Fibroblast of the conjunctiva (primary cell): ENCODE results near the gene HOXD11.

ENCODE experiments used
- DNase-seq: peaks from one replicate; pipeline ENCODE4 v3.0.0-alpha.2; 2010; ENCODE audit warnings: low read depth

The HOXD11 gene

GRCh38 chr2:176081837-176082524 lies 25.1 kb upstream of the HOXD11 start:
- DNase-seq = no peak

GRCh38 chr2:176082525-176082823 lies 24.6 kb upstream of the HOXD11 start:
- no peak for DNase-seq

GRCh38 chr2:176082824-176083751 lies 24.0 kb upstream of the HOXD11 start:
- no peak for DNase-seq

GRCh38 chr2:176083796-176084261 lies 23.3 kb upstream of the HOXD11 start, which contains the start of gene EVX2:
EVX2 (minus strand) TSS chr2:176083962; CDS start chr2:176083776, 186 bp downstream.
- no peak for DNase-seq

- DNase-seq = no peak
Observed at GRCh38 chr2:176084611-176085119, 22.4 kb upstream of the HOXD11 start.

GRCh38 chr2:176085120-176085788 lies 21.8 kb upstream of the HOXD11 start:
- no peak for DNase-seq

GRCh38 chr2:176085861-176086771 lies 21.0 kb upstream of the HOXD11 start:
- DNase-seq = peak; percentile 9

GRCh38 chr2:176087330-176088047 lies 19.6 kb upstream of the HOXD11 start:
- DNase-seq = no peak

GRCh38 chr2:176088048-176088936 lies 18.8 kb upstream of the HOXD11 start:
- no peak for DNase-seq

- DNase-seq = no peak
Observed at GRCh38 chr2:176088937-176089842, 17.9 kb upstream of the HOXD11 start.

- no peak for DNase-seq
Observed at GRCh38 chr2:176089843-176090395, 17.2 kb upstream of the HOXD11 start.

- no peak for DNase-seq
Observed at GRCh38 chr2:176090862-176091261, 16.2 kb upstream of the HOXD11 start.

- no peak for DNase-seq
Observed at GRCh38 chr2:176091329-176092258, 15.5 kb upstream of the HOXD11 start.

GRCh38 chr2:176092270-176093144 lies 14.6 kb upstream of the HOXD11 start, which contains the start of gene HOXD13:
HOXD13 (plus strand) TSS chr2:176092721; CDS start chr2:176092891, 170 bp downstream.
- DNase-seq = no peak

GRCh38 chr2:176093145-176093897 lies 13.8 kb upstream of the HOXD11 start:
- DNase-seq = no peak
